HG03175 (cell line): Measurements from ENCODE around the gene TSPAN19.

Experiments
- ATAC-seq: cut with Tn5 transposase; IDR thresholded peaks from one replicate; pipeline ENCODE4 v1.9.1; 2021; ENCODE audit warnings: mild to moderate bottlenecking, moderate library complexity; ENCODE audit not compliant: unreplicated experiment

TSPAN19 gene

DNA sequence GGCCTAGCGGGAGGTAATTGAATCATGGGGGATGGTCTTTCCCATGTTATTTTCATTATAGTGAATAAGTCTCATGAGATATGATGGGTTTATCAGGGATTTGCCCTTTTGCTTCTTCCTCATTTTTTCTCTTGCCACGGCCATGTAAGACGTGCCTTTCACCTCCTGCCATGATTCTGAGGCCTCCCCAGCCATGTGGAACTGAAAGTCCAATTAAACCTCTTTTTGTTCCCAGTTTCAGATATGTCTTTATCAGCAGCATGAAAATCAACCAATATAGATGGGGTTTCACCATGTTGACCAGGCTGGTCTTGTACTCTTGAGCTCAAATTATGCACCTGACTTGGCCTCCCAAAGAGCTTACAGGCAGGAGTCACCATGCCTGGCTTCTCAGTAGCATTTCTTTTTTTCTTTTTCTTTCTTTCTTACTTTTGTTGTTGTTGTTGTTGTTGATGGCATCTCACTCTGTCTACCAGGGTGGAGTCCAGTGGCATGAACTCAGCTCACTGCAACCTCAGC, 33.2 kb downstream of the TSPAN19 start:
- ATAC-seq, result no peak

DNA sequence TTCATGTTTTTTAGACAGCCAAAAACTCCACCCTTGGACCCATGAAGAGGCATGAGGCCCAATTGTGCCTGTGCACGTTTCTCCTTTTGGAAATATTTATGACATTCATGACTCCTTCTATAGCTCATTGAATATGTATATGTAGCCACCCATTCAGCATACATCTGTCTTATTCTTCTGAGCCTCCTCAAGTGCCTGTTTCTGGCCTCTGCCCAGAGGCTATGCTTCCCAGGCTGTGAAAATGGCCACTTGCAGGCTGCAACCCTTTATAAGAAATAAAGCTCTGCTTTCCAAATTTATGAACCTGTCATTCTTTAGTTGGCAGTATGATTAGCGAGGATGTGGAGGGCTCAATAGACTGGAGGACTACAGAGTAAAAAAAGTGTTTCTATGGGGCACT, 35.3 kb downstream of the TSPAN19 start:
- ATAC-seq, result no peak

DNA sequence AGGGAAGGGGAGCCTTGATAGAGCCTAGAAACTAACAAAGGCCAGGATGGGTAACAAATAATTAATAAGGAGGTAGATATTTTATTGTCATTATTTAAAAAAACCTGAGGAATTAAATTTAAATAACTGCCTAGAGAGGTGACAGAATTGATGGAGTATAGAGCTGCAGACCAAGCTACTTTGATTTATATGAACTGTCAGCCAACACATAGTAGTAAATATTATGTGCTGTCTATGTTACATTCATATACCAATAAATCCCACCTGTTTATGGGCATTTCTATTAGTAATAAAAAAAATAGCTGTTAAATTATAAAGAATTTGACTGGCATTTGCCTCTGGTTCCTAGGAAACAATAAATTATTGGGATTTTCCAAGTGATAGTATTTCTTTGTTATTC, 37.7 kb downstream of the TSPAN19 start:
- no peak for ATAC-seq

DNA sequence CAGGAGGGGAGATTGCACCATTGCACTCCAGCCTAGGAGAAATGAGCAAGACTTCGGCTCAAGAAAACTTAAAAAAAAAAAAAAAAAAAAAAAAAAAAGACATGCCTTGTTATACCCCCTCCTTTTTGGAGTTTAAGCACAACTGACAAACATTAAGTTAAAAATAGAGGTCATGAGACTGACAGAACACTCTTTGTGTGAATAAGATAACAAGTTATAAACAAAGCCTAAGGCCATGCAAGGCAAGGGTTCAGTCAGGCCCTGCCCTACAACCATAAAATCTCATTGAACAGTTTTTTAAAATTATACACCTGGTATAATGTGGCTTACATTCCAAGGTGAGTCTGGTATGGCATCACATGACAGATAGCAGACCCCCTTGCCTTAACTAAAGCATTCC, 39.3 kb downstream of the TSPAN19 start:
- no peak for ATAC-seq

DNA sequence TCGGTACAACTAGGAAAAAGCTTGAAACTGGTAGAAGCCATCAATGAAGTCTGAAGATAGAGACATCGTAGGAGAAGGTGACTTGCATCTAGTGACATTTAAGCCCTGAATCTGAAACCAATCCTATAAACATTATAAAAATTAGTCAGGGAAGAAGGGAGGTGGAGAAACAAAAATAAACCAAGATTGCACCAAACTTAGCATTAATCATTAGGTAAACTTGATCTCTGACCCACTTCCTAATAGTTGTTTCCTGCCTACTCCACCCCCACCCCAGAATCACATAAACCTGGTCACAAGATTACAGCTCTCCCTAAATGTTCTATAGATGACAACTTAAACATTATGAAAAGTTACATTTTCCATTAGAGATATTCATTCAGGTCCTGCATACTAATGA, 40.4 kb downstream of the TSPAN19 start:
- no peak for ATAC-seq

DNA sequence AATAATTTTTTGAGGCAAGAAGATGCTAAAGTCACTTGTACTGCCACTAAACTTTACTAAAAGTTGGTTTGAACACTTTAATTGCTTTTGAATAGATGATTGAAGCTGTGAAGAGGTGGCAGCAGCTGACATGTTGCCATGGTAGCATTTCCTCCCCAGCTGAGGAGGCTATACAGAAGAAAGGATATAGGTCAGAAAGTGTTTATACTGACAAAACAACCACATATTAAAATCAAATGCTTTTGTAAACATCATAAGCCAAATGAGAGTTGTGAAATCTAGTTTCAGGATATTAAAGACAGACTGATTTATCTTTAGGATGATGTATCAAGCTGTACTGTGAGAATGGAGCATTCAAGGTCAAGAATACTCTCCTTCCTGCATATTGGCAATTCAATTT, 41.7 kb downstream of the TSPAN19 start:
- ATAC-seq, result no peak

DNA sequence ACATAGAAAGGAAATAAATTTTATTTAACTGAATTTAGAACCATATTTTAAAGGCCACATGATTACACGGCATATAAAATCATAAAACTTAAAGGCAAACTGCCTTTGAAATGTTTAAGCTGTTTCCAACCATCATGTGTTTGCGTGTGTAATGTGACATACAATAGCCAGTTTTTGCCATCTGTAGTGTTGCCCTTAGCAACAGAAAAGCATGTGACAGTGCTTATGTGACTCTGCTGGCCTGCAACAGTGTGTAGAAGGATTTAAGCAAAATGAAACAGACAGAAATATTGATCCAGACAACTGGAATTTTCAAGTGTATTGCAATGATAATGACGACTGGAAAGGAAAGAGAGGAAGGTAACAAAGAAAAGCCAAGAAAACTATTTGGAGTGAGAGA, 49.5 kb downstream of the TSPAN19 start:
- no peak for ATAC-seq

DNA sequence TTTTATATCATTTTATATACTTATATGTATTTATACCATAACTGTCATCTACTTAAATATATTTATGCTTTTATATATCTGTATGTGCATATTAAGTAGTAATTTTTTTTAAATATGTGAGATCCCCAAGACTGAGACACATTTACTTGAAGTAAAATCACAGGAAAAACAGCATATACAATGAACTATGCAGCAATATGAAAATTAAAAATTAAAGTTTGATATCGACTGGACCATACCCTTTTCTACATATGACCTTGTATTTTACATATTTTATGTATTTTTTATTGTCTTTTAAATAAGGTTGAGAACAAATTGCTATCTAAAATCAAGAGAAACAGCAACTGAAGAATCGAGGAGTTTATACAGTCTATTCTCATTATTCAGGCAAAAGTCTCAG, 50.0 kb downstream of the TSPAN19 start:
- no peak for ATAC-seq

DNA sequence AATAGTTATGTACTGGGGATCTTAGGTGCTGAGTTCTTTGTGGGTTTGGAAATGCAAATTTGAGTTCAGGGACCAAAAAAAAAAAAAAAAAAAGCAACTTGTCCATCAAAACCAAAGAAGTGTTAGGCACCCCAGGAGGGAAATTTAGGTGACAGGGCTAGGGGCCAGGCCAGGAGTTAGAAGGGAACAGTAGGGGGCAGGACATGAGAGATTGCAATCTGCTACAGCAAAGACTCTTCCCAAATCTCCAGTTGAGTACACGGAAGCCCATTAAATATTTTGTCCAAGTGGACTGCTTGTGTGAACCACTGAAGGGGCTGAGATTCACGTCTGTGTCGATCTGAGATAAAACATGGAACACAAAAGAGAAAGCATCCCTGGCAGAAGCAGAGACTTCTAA, 52.8 kb downstream of the TSPAN19 start:
- no peak for ATAC-seq

DNA sequence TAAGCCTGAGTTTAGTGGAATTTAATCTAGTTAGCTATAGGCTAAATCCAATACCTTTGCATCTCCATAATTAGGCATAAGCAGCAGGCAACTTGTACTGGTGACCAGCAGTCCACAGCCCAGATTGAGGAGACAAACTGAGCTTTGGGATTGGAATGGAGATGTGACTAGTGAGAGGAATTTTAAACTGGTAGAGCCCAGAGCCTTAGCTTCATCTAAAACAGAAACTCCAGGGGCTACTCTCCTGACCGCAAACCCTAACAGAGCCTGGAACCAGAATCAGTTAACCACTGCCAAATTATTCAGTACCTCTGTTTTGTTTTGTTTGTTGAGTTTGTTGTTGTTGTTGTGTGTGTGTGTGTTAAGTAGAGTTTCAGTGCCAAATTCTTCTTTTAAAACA, 53.2 kb downstream of the TSPAN19 start:
- ATAC-seq, result no peak

DNA sequence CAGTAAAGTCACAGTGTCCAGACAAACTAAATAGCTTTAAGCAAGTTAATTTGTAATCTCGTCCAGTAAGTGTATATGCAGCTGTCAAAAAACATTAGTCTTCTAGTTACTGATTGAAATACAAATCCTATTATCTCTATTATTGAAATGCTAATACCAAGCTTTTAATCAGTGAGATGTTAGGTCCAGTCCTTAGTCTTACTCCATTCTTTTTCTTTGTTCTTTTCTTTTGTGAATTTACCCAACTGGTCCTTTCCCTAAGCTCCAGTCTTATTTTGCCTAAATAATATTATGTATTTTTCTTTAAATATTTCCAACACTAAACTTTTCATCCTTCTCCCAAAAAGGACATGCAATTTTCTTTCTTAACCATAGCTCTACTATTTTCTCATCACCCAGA, 57.2 kb downstream of the TSPAN19 start:
- no peak for ATAC-seq

DNA sequence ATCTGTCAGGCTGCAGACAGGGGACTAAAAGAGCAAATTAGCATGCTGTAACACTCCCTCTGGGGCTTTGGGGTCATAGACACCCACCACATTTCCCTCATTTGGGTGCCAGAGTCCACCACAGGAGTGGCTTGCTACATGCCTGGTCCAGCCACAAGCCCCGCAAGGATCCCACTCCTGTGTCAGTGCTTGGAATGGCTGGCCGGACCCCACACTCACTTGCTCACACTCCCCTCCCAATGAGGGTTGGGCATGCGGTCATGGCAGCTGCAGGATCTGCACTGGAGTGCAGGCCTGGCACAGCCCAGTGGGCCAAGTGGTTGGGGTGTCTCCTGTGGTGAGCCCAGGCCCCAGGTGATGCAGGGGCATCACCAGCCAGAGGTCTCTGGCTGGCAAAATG, 59.9 kb downstream of the TSPAN19 start:
- no peak for ATAC-seq

DNA sequence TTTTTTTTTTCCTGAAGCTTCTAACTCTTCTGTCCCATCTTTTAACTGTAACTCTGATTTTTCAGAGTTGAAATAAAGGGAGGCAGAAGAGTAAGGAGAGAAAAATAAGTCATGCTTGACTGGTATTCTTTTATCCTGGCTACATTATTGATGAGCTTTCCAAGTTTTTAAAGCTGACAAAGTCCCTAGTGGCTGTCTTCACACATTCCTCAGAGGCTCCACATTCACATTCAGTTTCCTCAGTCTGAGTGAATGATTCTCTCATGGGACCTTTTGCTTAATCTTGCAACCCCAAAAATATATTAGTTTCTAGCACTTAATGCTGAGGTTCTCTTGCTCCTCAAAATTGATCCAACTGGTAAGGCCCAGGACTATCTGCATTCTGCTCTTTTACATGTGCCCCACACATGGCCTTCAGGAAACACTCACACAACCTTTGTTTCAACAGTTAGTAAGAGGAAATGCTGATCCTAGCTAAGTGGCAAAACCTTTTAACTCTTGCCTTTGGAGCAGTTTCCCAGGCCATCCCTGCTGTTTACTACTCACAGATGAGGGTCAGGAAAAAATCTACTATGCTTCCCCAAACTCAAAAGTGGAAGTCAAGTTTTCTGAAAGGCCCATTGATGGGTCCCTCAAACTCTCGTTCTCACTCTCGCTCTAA, 61.8 kb downstream of the TSPAN19 start:
- ATAC-seq, result no peak

DNA sequence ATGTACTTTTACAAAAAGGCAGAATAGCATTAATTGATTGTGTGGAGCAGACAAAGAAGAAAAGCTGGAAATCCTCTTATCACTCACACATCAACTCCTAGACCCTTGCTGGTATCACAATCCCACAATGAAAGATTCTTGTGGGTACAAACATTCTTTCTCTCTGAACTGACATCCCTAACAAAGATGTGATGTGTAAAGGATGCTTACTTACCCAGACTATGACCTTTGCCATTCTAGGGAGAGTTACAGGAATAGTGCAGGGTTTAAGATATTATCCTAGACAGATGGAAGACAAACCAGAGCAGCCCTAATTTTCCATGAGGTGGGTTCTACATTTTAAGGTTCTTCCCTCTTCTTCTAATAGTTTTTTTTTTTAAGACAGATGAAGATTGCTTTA, 63.1 kb downstream of the TSPAN19 start:
- ATAC-seq, result no peak

DNA sequence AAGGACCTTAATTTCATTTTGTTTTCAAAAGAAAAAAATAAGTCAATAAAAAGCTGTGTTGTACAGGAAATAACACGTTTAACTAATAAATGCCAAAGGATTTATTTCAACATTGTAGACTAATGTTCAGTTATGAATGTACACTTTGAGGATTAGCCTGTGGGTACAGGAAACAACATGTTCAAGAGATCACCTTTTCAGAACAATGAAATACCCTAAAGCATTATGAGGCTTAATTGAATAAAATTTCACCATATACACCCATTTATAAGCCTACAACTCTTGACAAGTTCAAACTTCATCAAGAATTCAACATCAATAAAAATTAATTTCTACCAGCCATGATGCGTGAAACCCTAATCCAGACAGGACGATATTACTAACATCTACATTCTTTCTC, 66.9 kb downstream of the TSPAN19 start:
- no peak for ATAC-seq
